Spleen (tissue), 11 donors: Measurements from ENCODE around the gene TEAD1. TPM values are rescaled to one million over a fixed set of nuclear protein-coding genes. Genes with fewer than 3 reads are reported as not detected.

Experiments used
- DNase-seq: peaks from one replicate; pipeline ENCODE4 v3.0.0-alpha.2; 2020
- H3K27ac ChIP-seq, 8 donors: fragments of 200-600 bp; sonication (generic) in 7 of 8; 1 replicate in 4 of 8; 2 replicates in 4 of 8; pipeline versions ENCODE4 v1.5.0 to v1.8.0; 2016 to 2021; ENCODE audit warnings: inconsistent platforms in 4 of 8, mild to moderate bottlenecking in 4 of 8, moderate library complexity in 1 of 8
- H3K27me3 ChIP-seq, 7 donors: fragments of 200-600 bp; sonication (generic) in 6 of 7; replicated peaks in 1 of 7; 1 replicate in 4 of 7; 2 replicates in 3 of 7; pipeline versions ENCODE4 v1.5.0 to v1.8.0; 2016 to 2021; ENCODE audit warnings: inconsistent platforms in 3 of 7, mild to moderate bottlenecking in 1 of 7
- H3K36me3 ChIP-seq, 6 donors: fragments of 200-600 bp; sonication (generic) in 5 of 6; 1 replicate in 4 of 6; 2 replicates in 2 of 6; pipeline versions ENCODE4 v1.5.0 to v1.8.0; 2016 to 2021; ENCODE audit warnings: inconsistent platforms in 2 of 6
- H3K4me1 ChIP-seq, 6 donors: fragments of 200-600 bp; sonication (generic) in 5 of 6; 1 replicate in 3 of 6; 2 replicates in 3 of 6; pipeline versions ENCODE4 v1.5.0 to v1.8.0; 2016 to 2021; ENCODE audit warnings: inconsistent platforms in 3 of 6
- H3K4me3 ChIP-seq, 8 donors: fragments of 200-600 bp; sonication (generic) in 7 of 8; 1 replicate in 4 of 8; 2 replicates in 4 of 8; pipeline versions ENCODE4 v1.5.0 to v1.8.0; 2016 to 2021; ENCODE audit warnings: inconsistent platforms in 4 of 8, mild to moderate bottlenecking in 4 of 8, moderate library complexity in 2 of 8
- H3K9me3 ChIP-seq, 8 donors: fragments of 200-600 bp; sonication (generic) in 7 of 8; 1 replicate in 4 of 8; 2 replicates in 4 of 8; pipeline versions ENCODE4 v1.5.0 to v1.8.0; 2016 to 2021; ENCODE audit warnings: inconsistent platforms in 4 of 8
- CTCF ChIP-seq, 11 experiments: fragments of 200-600 bp in 7 of 11; fragments of 450-650 bp in 4 of 11; sonication (generic) in 4 of 11; IDR thresholded peaks in 8 of 11; conservative IDR thresholded peaks in 3 of 11; 1 replicate in 7 of 11; 2 replicates in 4 of 11; pipeline versions ENCODE4 v1.4.0 to v1.8.0; 2016 to 2021; ENCODE audit warnings: antibody characterized with exemption in 11 of 11, inconsistent platforms in 4 of 11, mild to moderate bottlenecking in 1 of 11
- POLR2A ChIP-seq, 3 donors: fragments of 450-650 bp; IDR thresholded peaks; one replicate each; pipeline ENCODE4 v1.5.1; 2017; ENCODE audit warnings: antibody characterized with exemption in 3 of 3, mild to moderate bottlenecking in 1 of 3
- POLR2AphosphoS5 ChIP-seq, 3 donors: sonication (generic); formaldehyde crosslinking; IDR thresholded peaks; one replicate each; pipeline ENCODE4 v1.5.1; 2017; ENCODE audit warnings: antibody characterized with exemption in 3 of 3
- WGBS, 5 donors: extraction: QIAGEN DNeasy Blood & Tissue Kit in 3 of 5; methylation state at CpG; one replicate each; pipeline versions ENCODE4 v1.1.5 to v1.1.7; 2013 to 2018; 5-methylcytosine and 5-hydroxymethylcytosine counted together
- intact Hi-C: fragments of 100-400 bp; cut with DNase I; formaldehyde crosslinking; loops from one replicate; pipeline ENCODE4 v1.15.0; 2023; ENCODE audit warnings: low total_unique reads
- polyA plus RNA-seq, 3 donors: library from polyadenylated mRNA; stranded (reverse); fragments of 200-250 nt; gene quantifications; one replicate each; pipeline ENCODE4 v1.2.1, GENCODE V29; 2013
- total RNA-seq, 7 donors: library from RNA; depleted of rRNA in 3 of 7; stranded (reverse); fragments of >200 nt in 3 of 7; fragmentation: NEBNext Ultra II Directional in 4 of 7; extraction: Animal tissue kit (Norgen Biotek cat#: 25700) in 4 of 7; gene quantifications; one replicate each; pipeline versions ENCODE4 v1.1.0 to v1.2.1, GENCODE V29; 2016 to 2021
- donor health status: healthy with polysubstance abuse.
- donor health status: DM: no; HTN: no; CAD: no; lungs with moderate emphysema.
- donor health status: DM: no; HTN: no; CAD: no.
- donor health status: Bipolar disorder and iron deficiency.
- donor health status: healthy.
- donor health status: DM: no; HTN: no; CAD: no.
- donor health status: DM: yes; HTN: yes; CAD: no.

The TEAD1 gene
- total and polyA plus RNA-seq, 10 donors, result 0.93 to 46.0 (median 18.6) TPM

DNA sequence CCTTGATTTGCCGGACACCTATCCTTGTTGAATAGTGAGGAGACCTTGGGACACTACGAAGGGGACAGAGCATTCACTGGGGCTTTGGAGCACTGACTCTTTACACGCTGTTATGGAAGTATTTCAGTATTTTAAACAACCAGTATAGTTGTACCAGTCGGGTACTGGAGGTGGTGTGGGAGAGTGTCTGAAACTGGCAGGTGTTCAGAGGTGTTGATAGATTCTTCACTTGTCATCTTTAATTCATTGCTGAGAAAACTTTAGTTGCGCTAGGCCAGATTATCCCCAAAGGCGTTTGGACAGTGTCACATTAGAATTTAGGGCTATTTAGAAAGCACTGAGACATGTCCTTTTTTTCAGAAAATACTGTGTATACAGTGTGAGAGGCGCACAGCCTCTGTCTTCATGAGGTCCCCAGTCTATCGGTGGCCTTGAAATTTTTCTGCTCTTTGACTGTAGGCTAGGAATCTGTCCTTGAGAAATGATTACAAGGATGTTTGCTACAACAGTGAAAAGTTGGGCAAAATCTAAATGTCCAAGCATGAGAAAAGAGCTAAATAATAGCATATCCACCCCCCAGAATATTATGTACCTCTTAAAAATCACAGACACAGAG lies 69.7 kb downstream of the TEAD1 start:
- WGBS, 5 donors, result 83 to 88% (median 87%) methylated on average over 8 of the region's 8 CpGs
- no peak overlapping the region for H3K27ac ChIP-seq

DNA sequence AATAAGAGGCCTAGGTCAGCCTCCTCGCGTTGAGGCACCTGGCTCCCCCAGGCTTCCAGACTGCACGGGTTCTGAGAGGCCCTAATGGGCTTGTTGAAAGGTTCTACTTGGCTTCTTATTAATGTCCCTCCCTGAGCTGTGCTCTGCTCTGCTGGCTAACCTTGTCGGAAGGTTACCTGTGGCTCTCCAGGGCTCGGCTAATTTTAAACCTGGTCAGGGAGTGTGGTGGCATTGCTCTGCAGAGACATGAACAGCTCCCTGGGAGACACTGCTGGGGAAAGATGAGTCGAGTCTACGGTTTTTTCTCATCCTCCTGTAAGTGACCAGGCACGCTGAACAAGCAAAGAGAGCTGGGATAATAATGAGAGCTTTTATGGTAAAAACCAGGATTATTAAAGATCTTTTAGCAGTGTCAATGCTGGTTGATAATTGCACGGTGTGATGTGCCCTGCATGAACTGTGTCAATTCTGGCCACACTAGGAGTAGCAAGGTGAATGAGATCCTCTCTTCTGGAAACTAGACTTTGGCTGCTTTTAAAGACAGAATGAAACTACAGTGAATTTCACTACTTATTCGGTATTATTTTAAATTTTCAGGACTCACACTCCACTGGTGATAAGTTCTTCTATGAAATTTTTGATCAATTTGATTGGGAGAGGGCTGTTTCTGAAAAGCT lies 70.7 kb downstream of the TEAD1 start:
- DNase-seq, result no peak
- H3K9me3 ChIP-seq, result no peaks in the 10 kb centered on the region

More for the DNA sequence above, 69.7 kb downstream of the TEAD1 start:
- H3K9me3 ChIP-seq, result no peaks in the 10 kb centered on the region
- H3K4me1 ChIP-seq, result peaks cover 0 to 6% (median 0%) of the 10 kb centered on the region in 6 donors
- DNase-seq, result no peak
- H3K4me3 ChIP-seq, result no peak overlapping the region
- TF ChIP-seq POLR2AphosphoS5 (IDR thresholded peaks at IDR 0.05) (no peak), CTCF (IDR thresholded peaks at IDR 0.05 in 8 of 11, conservative IDR thresholded peaks at IDR 0.05 in 3 of 11) (no peak), POLR2A (IDR thresholded peaks at IDR 0.05) (no peak)
- H3K27me3 ChIP-seq, result no peaks in the 10 kb centered on the region
- no peaks in the 10 kb centered on the region for H3K36me3 ChIP-seq
- intact Hi-C loops, result no loop called here

DNA sequence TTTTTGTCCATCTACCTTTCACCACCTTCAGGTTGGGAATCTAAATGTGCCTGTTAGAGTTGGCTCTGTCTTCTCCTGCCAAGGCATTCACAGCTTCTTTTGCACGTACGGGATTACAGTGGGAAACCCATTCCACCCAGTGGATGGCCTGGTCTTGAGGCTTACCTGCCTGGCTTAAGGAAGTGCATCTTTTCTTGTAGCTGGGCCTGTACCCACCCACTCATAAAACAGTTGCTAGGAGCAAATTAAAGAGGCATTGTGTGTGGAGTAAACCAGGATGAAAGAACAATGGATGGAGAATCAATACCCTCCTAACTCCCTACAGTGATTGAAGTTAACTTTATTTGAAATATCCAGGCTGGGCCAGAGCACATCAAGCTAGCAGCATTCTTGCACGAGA lies 71.6 kb downstream of the TEAD1 start:
- Histone ChIP-seq H3K27me3 (no peaks in the 10 kb centered on the region), H3K4me1 (peaks cover 0 to 6% (median 0%) of the 10 kb centered on the region in 6 donors), H3K4me3 (no peak overlapping the region), H3K9me3 (no peaks in the 10 kb centered on the region), H3K27ac (no peak overlapping the region), H3K36me3 (no peaks in the 10 kb centered on the region)
- TF ChIP-seq POLR2A (IDR thresholded peaks at IDR 0.05), result no peak
- intact Hi-C loops, result no loop called here
- 89 to 96% (median 92%) methylated on average over 3 of the region's 3 CpGs for WGBS, 5 donors
- no peak for DNase-seq

More for the DNA sequence above, 70.7 kb downstream of the TEAD1 start:
- TF ChIP-seq CTCF (IDR thresholded peaks at IDR 0.05 in 8 of 11, conservative IDR thresholded peaks at IDR 0.05 in 3 of 11), result no peak
- no peak for TF ChIP-seq POLR2AphosphoS5 (IDR thresholded peaks at IDR 0.05)
- no peak for TF ChIP-seq POLR2A (IDR thresholded peaks at IDR 0.05)
- Histone ChIP-seq H3K27ac (no peak overlapping the region), H3K4me3 (no peak overlapping the region), H3K4me1 (peaks cover 0 to 6% (median 0%) of the 10 kb centered on the region in 6 donors), H3K36me3 (no peaks in the 10 kb centered on the region), H3K27me3 (no peaks in the 10 kb centered on the region)
- intact Hi-C loops, result no loop called here
- WGBS, 5 donors, result 81 to 88% (median 87%) methylated on average over 10 of the region's 10 CpGs

GRCh38 chr11:12746593-12747097 lies 72.4 kb downstream of the TEAD1 start:
- Histone ChIP-seq H3K9me3 (no peaks in the 10 kb centered on the region), H3K27me3 (no peaks in the 10 kb centered on the region), H3K4me1 (peaks cover 0 to 6% (median 0%) of the 10 kb centered on the region in 6 donors), H3K36me3 (no peaks in the 10 kb centered on the region), H3K27ac (no peak overlapping the region), H3K4me3 (no peak overlapping the region)
- 43 to 59% (median 52%) methylated on average over 6 of the region's 6 CpGs for WGBS, 5 donors
- TF ChIP-seq POLR2AphosphoS5 (IDR thresholded peaks at IDR 0.05), result peak in 2 of 3 donors; percentile 10 to 21
- no peak for TF ChIP-seq CTCF (IDR thresholded peaks at IDR 0.05 in 8 of 11, conservative IDR thresholded peaks at IDR 0.05 in 3 of 11)
- intact Hi-C loops, result no loop called here
- no peak for DNase-seq
